Neural cell (in vitro differentiated cells): ENCODE measurements around the gene PIGC.

Source experiments
- CTCF ChIP-seq: fragments of 450-650 bp; IDR thresholded peaks from 2 replicates; pipeline ENCODE4 v1.5.1; 2014; ENCODE audit warnings: antibody characterized with exemption, mild to moderate bottlenecking, moderate library complexity; ENCODE audit not compliant: poor library complexity, severe bottlenecking
- EP300 ChIP-seq: fragments of 450-650 bp; conservative IDR thresholded peaks from 2 replicates; pipeline ENCODE4 v1.6.1; 2014; ENCODE audit warnings: antibody characterized with exemption, mild to moderate bottlenecking, moderate library complexity; ENCODE audit not compliant: poor library complexity, severe bottlenecking
- EZH2 ChIP-seq: fragments of 200-600, 300-800 bp; shearing (Covaris generic), sonication (generic); IDR thresholded peaks from 2 replicates; pipeline ENCODE4 v1.6.1; 2014; ENCODE audit warnings: antibody characterized with exemption, low read length, borderline replicate concordance, mild to moderate bottlenecking; ENCODE audit not compliant: insufficient read depth, poor library complexity, severe bottlenecking
- POLR2AphosphoS5 ChIP-seq: IDR thresholded peaks from 2 replicates; pipeline ENCODE4 v1.6.1; 2012
- RAD21 ChIP-seq: fragments of 450-650 bp; conservative IDR thresholded peaks from 2 replicates; pipeline ENCODE4 v1.6.1; 2014; ENCODE audit warnings: antibody characterized with exemption, mild to moderate bottlenecking, moderate library complexity
- REST ChIP-seq: IDR thresholded peaks from 2 replicates; pipeline ENCODE4 v1.6.1; 2012; ENCODE audit warnings: borderline replicate concordance
- SMC3 ChIP-seq: fragments of 450-650 bp; conservative IDR thresholded peaks from 2 replicates; pipeline ENCODE4 v1.6.1; 2014; ENCODE audit warnings: antibody characterized with exemption, mild to moderate bottlenecking, moderate library complexity; ENCODE audit not compliant: poor library complexity
- TAF1 ChIP-seq: IDR thresholded peaks from 2 replicates; pipeline ENCODE4 v1.6.1; 2012; ENCODE audit warnings: low read depth

GRCh38 chr1:172451002-172451443 is 7.2 kb upstream of the PIGC start:
- TF ChIP-seq CTCF = no peak
- TF ChIP-seq RAD21 = no peak
- TF ChIP-seq EZH2 = no peak
- TF ChIP-seq EP300 = no peak
- TF ChIP-seq SMC3 = no peak
- TF ChIP-seq TAF1 = no peak
- TF ChIP-seq REST = no peak
- no peak for TF ChIP-seq POLR2AphosphoS5
